GM18868 (cell line): Measurements from ENCODE around the gene SLC35C1.
A peak's percentile ranks its signal among the peaks of the same experiment; 100 is the strongest.
"Not testable (repeated sequence)": the region's sequence is repeated elsewhere in the genome, so short reads cannot be mapped to it uniquely, and the experiment has no call there.

Experiments used
- ATAC-seq: cut with Tn5 transposase; IDR thresholded peaks from one replicate; pipeline ENCODE4 v1.9.1; 2021; ENCODE audit warnings: mild to moderate bottlenecking, moderate library complexity; ENCODE audit not compliant: unreplicated experiment

Gene SLC35C1

DNA sequence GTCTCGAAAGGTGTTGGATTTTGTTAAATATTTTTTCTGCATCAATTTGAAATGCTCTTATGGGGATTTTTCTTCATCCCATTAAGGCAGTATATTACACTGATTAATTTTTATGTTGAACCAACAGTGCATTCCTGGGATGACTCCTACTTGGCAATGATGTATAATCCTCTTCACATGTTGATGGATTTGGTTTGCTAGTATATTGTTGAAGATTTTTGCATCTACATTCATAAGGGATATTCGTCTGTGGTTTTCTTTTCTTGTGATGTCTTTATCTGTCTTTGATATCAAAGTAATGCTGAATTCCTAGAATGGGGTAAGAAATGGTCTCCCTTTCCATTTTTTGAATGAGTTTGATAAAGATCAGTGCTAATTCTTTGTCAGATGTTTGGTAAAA, 18.7 kb upstream of the SLC35C1 start:
- no peak for ATAC-seq

DNA sequence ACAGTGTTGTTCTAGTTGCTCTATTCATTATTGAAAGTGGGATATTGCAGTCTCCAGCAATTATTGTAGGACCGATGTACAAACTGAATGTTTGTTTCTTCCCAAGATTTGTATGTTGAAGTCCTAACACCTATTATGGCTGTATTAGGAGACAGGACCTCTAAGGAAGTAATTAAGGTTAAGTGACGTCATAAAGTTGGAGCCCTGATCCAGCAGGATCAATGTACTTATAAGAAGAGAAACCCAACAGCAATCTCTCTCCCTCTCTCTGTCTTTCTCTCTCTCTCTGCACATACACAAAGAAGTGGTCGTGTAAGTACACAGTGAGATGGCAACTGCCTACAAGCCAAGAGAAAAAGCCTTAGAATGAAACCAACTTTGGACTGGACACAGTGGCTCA, 16.1 kb upstream of the SLC35C1 start:
- ATAC-seq = no peak

DNA sequence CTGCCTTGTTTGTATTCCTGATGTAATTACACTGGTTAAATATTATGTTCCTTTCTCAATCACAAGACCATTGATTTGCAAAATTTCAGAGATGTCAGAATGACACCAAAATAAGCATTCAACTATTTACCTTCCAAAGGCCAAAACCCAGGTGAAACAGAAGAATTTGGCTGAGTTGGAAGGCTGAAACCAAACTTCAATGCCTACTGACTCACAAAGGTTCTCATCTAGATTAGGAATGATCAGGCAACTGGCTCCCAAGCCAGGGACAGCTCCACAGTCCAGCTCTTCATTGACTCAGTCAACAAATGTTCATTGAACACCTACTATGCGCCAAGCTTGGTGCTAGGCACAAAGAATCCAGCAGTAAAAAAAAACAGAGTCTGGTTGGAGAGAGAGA, 13.4 kb upstream of the SLC35C1 start:
- ATAC-seq = no peak

DNA sequence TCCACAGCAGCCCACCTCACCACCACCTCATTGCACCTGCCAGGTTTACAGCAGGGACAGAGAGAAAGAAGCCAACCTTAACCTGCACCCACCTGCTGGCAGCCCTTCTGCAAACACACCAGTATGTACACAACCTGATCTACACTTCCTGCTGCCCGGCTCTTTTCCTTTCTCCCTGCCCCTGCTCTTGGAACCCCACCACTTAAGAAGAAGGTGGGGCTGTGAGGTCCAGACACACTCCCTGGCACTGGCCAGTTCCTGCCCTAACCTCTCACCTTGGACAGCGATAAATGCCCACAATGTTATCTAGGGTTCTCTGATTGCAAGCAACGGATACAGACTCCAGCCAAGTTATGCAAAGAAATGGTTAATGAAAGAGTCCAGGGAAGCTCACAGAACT, 10.8 kb upstream of the SLC35C1 start:
- ATAC-seq = no peak

DNA sequence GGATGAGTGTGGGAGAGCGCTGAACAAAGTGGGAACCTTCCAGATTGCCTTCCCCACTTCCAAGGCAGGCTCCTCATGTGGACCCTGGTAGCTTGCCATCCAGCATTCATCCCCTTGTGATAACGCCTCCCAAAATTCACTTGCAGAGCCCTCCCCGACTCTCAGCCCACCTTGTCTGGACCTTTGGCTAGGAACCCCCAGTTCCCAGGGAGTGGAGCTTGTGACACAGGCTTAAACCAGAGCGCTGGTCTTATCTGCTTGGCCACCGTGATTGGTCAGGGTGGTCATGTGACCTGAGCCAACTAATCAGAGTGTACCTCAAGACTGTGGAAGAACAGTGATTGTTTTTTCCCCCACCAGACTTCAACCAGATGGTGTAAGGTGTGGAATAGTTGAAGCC, 9.6 kb upstream of the SLC35C1 start:
- no peak for ATAC-seq

DNA sequence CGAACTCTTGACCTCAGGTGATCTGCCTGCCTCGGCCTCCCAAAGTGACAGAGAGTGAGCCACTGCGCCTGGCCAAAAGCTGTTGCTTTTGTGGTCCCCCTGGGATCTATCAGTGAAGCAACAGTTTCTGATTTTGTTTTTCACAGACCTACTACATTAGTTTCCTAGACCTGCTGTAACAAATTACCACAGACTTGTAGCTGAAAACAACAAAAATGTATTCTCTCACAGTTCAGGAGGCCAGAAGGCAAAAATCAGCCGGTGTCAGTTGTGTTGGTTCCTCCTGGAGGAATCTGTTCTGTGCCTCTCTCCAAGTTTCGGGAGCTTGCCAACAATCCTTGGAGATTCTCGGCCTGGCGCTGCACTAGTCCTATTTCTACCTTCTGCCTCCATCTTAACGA, 8.5 kb upstream of the SLC35C1 start:
- ATAC-seq = no peak

DNA sequence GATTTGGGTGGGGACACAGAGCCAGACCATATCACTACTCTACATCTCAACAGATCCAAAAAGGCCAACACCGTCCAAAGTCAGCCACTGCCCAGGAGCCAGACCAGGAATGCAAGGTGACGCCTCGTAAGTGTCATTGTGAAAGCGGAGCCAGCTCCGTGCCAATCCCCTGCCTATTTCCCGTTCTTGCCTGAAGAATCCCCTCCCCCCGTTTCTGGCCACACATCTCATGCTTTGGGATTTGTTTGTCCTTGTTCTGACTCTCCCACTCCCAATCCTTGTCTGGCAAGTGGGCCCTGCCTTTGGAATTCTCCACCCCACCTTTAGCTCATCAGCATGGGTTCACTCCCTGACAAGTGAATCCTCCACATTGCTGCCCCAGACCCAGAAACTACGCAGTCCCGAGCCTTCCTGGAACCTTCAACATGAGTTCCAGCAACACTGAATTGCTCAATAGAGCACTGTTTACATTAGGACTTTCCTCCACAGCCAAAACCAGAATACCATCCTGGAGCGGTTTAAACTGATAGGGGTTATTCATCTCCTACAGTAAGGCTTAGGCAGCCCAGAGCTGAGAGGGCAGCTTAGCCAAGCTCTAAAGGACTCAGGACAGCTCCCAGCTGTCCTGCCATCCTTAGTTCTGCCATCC, 6.0 kb upstream of the SLC35C1 start:
- ATAC-seq = no peak

DNA sequence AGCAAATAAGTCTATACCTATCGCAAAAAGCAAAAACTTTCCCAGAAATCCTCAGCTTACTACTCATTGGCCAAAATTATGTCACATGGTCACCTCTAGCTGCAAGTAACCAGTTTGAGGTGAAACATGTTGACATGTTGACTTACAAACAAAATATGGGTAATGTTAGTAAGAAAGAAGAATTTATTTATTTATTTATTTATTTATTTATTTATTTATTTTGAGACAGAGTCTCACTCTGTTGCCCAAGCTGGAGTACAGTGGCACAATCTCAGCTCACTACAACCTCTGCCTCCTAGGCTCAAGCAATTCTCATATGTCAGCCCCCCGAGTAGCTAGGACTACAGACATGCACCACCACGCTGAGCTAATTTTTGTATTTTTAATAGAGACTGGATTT, 5.4 kb upstream of the SLC35C1 start:
- no peak for ATAC-seq

DNA sequence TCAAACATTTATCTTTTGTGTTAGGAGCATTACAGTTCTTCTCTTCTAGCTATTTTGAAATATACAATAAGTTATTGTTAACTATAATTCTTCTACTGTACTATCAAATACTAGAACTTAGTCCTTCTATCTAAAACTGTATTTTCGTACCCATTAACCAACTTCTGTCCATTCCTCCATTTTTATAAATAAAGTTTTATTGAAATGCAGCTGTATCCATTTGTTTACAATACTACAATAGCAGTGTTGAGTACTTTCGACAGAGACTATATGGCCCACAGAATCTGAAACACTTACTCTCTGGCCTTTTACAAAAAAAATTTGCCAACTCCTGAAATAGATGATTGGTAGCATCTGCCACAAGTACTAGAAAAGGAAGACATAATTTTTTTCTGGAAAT, 4.7 kb upstream of the SLC35C1 start:
- no peak for ATAC-seq

DNA sequence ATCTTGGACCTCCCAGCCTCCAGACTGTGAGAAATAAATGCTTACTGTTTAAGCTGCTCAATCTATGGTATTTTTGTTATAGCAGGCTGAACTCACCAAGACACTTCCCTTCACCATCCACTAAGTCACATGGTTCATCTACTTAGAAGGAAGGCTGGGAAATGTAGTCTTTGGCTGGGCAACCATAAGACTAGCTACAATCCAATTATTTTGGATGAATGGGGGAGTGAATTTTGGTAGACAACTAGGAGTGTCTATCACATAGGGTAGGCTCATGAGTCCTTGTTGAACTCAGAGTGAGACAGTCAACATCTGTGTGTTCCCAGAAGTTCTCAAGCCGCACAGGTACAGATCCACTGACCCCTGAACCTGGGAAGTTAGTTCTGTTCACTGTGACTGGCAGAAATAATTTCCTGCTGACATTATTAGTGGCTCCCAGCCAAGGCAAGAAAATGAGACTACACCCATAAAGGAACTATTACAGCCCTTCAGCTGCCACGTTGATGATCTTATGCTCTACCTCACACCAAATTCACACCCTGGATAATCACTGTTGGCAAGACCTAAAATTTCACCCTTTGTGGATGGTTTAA, 3.1 kb upstream of the SLC35C1 start:
- ATAC-seq = no peak

DNA sequence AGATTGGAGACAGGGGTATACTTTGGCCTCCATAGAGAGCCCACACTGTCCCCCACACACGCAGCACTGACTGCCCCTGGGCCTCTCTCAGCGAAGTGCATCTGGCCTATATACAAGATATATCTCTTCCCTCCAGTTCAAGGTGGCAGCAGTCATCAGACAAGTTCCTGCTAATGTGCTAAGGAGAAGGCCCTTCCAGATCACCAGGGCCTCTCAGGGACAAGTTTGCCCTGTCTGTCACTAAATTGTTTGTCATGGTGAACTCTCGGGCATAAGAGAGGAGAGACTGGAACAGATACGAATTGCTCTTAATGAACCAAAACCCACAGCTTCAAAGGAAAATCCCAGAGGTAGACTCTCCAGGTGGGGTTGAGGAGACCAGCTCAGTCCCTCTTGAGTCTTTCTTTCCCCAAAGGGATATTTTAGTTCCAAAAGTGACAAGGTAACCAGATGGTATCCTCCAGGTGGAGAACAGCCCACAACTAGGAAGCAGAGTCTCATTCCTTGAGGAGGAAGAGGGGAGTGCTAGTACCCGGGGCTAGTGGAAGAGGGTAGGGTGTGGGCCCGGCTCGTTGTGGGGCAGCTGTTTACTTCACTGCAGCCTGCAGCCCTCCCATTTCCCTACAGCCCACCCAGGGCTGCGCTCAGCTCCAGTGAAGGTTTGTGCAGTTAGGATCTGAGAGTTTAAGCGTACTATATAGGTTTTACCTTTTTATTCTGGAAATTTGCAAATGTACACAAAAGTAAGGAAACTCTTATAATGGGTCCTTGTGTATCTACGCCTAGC, 2.2 kb upstream of the SLC35C1 start:
- ATAC-seq = no peak

DNA sequence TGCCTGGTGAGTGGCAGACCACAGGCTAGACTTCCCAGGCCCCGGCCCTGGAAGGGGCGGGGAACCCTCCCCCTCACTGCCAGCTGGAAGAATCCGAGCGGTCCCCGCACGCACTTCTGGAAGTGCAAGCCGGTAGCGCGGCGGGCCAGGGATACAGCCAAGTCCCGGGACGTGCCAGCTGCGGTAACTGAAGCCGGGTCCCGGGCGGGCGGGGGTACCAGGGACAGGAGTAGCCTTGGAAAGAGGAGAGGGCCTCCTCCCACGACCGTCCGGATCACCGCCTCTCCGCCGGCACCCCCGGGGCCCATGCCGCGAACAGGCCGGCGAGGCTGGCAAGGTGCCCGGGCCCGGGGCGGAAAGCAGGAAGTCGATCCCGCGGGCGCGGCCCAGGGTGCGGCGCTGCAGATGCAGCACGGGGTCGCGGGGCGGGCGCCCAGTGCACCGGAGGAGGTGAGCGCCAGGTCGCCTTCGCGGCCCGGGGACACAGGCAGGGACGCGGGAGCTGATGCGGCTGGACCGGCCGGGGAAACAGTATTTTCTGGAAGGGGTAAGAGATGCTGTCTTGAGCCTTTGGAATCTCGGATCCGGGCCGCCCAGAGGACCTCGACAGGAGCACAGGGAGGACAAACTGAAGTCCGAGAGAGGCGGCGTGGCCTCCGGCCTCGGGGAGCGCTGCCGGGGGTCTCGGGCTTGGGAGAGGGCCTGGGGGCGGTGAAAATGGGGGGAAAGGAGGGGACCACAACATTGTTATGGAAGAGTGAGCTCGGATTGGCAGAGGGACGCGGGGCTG, 783 bp upstream of the SLC35C1 start:
- ATAC-seq = no peak

DNA sequence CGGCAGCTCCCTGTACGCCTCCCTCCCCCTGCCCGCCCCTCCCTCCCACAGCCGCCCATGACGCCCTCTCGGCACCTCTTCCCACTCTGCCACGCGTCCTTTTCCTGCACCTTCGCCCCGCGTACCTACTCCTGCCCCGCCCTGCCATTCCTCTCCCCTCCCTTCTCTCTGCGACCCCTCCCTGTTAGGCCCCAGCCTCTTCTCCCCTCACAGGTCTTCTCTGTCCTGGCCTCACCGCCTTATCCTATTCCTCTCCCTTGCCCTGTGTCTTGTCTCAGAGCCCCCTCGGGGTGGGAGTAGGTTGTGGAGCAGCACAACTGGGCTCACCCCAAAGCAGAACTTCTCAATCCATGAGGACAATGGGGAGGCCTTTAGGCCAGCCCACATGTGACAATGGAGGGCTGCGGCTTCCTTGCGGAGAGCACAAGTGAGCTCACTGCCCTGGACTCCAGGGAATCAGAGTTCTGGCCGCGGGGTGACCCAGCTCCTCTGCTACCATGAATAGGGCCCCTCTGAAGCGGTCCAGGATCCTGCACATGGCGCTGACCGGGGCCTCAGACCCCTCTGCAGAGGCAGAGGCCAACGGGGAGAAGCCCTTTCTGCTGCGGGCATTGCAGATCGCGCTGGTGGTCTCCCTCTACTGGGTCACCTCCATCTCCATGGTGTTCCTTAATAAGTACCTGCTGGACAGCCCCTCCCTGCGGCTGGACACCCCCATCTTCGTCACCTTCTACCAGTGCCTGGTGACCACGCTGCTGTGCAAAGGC, 539 bp downstream of the SLC35C1 start:
- ATAC-seq = peak; percentile 28

DNA sequence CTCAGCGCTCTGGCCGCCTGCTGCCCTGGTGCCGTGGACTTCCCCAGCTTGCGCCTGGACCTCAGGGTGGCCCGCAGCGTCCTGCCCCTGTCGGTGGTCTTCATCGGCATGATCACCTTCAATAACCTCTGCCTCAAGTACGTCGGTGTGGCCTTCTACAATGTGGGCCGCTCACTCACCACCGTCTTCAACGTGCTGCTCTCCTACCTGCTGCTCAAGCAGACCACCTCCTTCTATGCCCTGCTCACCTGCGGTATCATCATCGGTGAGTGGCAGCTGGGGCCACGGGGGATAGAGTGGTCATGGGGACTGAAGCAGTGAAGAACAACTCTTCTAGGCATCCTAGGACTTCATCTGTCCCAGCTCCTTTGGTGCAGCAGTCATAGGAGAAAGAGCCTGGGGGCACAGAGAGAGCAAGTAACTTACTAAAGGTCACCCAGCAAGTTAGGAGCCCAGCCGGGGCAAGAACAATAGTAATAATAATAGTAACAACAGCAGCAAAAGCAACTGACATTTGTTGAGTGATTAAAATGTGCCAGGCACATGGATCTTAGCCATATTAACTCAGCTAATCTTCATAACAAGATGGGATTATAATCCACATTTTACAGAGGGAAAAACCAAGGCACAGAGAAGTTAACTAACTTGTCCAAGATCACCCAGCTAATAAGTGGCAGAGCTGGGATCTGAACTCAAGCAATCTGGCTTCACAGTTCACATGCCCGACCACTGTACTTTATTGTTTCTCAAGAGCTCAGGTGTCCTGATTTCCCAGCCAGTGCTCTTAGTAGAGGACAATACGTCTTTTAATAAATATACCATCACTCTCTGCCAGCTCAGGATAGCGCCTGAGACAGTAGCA, 1.4 kb downstream of the SLC35C1 start:
- no peak for ATAC-seq

DNA sequence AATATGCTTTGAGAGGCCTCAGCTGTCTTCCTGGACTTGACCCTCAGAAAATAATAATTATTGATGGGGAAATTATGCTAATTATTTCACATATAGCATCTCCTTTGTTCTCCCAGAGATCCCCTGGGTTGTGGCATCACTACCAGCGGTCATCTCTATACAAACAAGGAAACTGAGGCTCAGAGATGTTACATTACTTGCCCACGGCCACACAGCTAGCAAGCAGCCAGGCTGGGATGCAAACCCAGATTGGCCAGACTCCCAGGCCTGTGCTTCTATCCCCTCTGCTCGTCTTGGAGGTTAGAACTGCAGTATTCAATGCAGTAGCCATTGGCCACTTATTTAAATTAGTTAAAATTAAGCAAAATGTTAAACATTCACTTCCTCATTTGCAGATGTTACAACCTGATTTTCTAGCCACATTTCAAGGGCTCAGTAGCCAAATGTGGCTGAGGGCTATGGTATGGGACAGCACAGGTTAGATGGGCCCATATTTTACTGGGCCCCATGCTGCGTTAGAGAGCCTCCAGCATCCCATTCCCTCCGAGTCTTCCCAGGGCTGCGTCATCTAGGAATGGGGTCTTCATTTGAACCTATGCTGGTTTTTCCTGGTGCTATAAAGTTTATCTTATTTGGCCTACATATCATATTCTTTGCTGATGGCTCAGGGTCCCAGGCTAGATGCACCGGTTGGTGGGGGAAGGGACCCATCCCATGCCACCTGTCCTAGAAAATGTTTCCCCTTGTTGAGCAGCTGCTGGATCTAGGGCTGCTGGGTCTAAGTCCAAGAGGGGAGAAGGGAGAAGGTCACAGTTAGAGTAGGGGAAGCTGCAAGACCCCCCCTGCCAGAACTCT, 2.2 kb downstream of the SLC35C1 start:
- no peak for ATAC-seq

DNA sequence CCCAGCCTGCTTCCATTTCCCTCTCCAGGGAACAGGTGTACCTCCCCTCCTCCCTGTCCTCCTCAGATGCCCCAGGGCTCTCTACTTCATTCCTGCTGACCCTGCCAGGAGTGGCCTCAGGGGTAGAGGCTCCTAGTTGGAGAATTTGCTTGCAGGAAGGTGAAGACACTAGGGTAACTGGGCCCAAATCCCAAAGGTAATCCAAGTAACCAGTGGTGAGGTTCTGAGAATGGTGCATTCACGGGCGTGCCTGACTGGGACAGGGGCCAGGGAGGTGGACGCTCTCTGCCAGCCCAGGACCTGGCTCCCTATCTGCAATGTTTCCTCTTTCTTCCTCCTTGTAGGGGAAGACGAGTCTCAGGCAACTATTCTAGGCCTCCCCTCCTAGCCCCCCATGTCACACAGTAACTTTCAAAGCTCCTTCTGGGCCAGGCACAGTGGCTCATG, 2.9 kb downstream of the SLC35C1 start:
- no peak for ATAC-seq

DNA sequence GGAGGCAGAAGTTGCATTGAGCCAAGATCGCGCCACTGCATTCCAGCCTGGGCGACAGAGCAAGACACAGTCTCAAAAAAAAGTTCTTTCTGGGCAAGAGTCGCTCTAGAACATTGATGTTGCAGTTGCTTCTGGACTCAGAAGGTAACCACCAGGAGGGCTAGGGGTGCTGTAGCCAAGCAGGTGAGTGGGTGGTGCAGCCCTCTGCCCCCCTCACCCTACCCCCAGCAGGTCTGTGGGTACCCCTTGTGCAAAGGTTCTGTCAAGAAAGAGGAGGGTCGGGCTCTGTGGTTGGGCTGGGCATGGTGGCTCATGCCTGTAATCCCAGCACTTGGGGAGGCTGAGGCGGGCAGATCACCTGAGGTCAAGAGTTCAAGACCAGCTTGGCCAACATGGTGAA, 3.5 kb downstream of the SLC35C1 start:
- not testable (repeated sequence) for ATAC-seq

DNA sequence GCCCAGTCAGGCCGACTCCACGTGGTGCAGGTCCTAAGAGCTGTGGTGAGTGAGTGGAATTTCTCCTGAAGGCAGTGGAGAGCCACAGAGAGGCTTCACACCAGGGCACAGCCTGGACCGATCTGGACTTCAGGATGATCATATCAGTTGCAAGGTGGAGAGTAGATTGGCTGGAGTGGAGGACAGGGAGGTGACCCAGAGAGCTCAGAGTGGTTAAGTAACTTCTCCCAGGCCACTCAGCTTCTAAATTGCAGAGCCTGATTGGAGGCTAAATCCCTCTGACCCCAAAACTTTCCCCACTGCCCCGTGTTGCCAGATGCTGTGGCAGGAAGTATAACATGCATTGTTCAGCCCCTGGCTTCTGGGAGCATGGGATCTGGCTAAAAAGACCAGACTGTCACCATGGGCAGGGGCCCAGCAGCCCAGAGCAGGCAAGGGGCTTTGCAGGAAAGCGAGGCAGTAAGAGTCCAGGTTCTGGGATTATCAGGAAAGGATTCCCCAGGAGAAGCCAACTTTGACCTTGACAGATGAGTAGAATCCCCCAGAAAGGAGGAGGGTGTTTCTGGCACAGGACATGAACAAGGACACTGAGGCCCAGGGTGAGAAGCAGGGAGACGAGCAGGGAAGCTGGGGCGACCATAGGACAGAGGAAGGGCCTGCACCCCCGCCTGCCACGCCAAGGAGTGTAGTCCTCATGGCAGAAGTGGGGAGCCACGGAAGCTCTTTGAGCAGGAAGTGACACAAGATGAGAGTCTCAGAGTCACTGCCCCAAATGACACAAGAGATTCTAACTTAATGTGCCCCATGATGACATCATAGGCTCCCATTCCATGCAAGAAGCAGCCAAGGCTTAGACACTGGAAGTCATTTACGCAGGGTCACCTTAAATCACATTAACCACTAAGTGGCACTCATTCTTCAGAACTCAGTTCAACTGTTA, 4.8 kb downstream of the SLC35C1 start:
- no peak for ATAC-seq
